Pancreas (tissue), 10 donors: ENCODE results near the gene UBE2J2. TPM values are rescaled to one million over a fixed set of nuclear protein-coding genes. Genes with fewer than 3 reads are reported as not detected.
A peak's percentile ranks its signal among the peaks of the same experiment; 100 is the strongest.

Experiments
- ATAC-seq, 4 donors: fragments of 200-7000 bp; cut with Tn5 transposase; one replicate each; pipeline versions ENCODE4 v1.8.0 to v1.9.1; 2020; ENCODE audit warnings: mild to moderate bottlenecking in 4 of 4, moderate library complexity in 4 of 4
- DNase-seq, 6 donors: peaks; one replicate each; pipeline ENCODE4 v3.0.0-alpha.2; 2020
- FAIRE-seq: peaks from 2 replicates; lab custom pipeline; 2012; peaks lifted over from hg19 to GRCh38; lab: Jason Lieb, UNC
- H3K27ac ChIP-seq, 4 donors: fragments of 200-600 bp; sonication (generic); 1 replicate in 3 of 4; 2 replicates in 1 of 4; pipeline versions ENCODE4 v1.5.0 to v1.8.0; 2020
- H3K27me3 ChIP-seq, 4 donors: fragments of 200-600 bp; one replicate each; pipeline ENCODE4 v1.8.0; 2021
- H3K36me3 ChIP-seq, 3 donors: fragments of 200-600 bp; sonication (generic) in 1 of 3; one replicate each; pipeline versions ENCODE4 v1.5.0 to v1.8.0; 2020 to 2021
- H3K4me1 ChIP-seq, 3 donors: fragments of 200-600 bp; one replicate each; pipeline ENCODE4 v1.8.0; 2021
- H3K4me3 ChIP-seq, 4 donors: fragments of 200-600 bp; sonication (generic) in 2 of 4; one replicate each; pipeline versions ENCODE4 v1.5.0 to v1.8.0; 2020 to 2021
- H3K9me3 ChIP-seq, 4 donors: fragments of 200-600 bp; one replicate each; pipeline ENCODE4 v1.8.0; 2021
- WGBS, 2 donors: extraction: QIAGEN DNeasy Blood & Tissue Kit; methylation state at CpG; one replicate each; pipeline ENCODE4 v1.1.7; 2013; 5-methylcytosine and 5-hydroxymethylcytosine counted together
- intact Hi-C, 3 donors: fragments of 100-400 bp; cut with DNase I; formaldehyde crosslinking; loops; one replicate each; pipeline versions ENCODE4 v1.11.1 to v1.14.2; 2022
- polyA plus RNA-seq, 2 donors: library from polyadenylated mRNA; stranded (reverse); fragments of 200-250 nt; gene quantifications; one replicate each; pipeline ENCODE4 v1.2.3, GENCODE V29; 2013
- total RNA-seq, 6 donors: library from RNA; stranded (reverse); fragmentation: NEBNext Ultra II Directional in 4 of 6; extraction: Animal tissue kit (Norgen Biotek cat#: 25700) in 4 of 6; gene quantifications; one replicate each; pipeline versions ENCODE4 v1.2.1 to v1.2.4, GENCODE V29; 2021 to 2023
- TF ChIP-seq, protein P1 (sequence below), 4 donors: fragments of 200-600 bp; sonication (generic) in 3 of 4; IDR thresholded peaks; one replicate each; pipeline versions ENCODE4 v1.5.0 to v1.8.0; 2021; ENCODE audit warnings: antibody characterized with exemption in 4 of 4
- donor health status: healthy with polysubstance abuse.
- donor health status: DM: no; HTN: no; CAD: no; lungs with moderate emphysema.
- donor health status: DM: no; HTN: no; CAD: no.
- donor health status: control.
- donor health status: control.
- donor health status: Bipolar disorder and iron deficiency.
- donor health status: DM: yes; HTN: yes; CAD: no.
- donor health status: DM: no; HTN: no; CAD: no.
- donor health status: DM: no; HTN: no; CAD: no.
- donor health status: DM: yes; HTN: yes; CAD: no.

The UBE2J2 gene
- total and polyA plus RNA-seq, 8 donors = 20.8 to 44.5 (median 22.7) TPM

DNA sequence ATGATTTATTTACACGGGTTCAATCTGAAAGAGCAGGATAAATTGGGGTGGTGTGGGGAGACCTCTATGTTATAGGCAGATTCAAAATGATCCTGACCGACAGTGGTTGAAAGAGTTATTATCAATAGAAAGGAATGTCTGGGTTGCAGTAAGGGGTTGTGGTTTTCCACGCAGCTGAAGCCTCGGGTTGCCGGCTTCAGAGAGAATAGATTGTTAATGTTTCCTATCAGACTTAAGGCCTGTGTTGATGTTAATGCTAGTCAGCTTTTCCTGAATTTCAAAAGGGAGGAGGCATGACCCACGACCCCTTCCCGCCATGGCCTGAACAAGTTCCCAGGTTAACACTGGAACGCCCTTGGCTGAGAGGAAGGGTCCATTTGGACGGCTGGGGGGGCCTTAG, 2.2 kb upstream of the UBE2J2 start:
- no peaks in the 10 kb centered on the region for H3K36me3 ChIP-seq
- H3K27ac ChIP-seq = no peak overlapping the region
- DNase-seq = no peak
- H3K9me3 ChIP-seq = no peaks in the 10 kb centered on the region
- peaks cover 7 to 21% (median 12%) of the 10 kb centered on the region in 3 donors for H3K4me1 ChIP-seq
- WGBS, 2 donors = 78 to 83% methylated on average over 9 of the region's 9 CpGs
- intact Hi-C loops = no loop called here
- H3K27me3 ChIP-seq = no peaks in the 10 kb centered on the region
- no peak overlapping the region for H3K4me3 ChIP-seq
- FAIRE-seq = no peak
- no peak for ATAC-seq
- TF ChIP-seq, protein P1, sequence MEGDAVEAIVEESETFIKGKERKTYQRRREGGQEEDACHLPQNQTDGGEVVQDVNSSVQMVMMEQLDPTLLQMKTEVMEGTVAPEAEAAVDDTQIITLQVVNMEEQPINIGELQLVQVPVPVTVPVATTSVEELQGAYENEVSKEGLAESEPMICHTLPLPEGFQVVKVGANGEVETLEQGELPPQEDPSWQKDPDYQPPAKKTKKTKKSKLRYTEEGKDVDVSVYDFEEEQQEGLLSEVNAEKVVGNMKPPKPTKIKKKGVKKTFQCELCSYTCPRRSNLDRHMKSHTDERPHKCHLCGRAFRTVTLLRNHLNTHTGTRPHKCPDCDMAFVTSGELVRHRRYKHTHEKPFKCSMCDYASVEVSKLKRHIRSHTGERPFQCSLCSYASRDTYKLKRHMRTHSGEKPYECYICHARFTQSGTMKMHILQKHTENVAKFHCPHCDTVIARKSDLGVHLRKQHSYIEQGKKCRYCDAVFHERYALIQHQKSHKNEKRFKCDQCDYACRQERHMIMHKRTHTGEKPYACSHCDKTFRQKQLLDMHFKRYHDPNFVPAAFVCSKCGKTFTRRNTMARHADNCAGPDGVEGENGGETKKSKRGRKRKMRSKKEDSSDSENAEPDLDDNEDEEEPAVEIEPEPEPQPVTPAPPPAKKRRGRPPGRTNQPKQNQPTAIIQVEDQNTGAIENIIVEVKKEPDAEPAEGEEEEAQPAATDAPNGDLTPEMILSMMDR (IDR thresholded peaks at IDR 0.05) = no peak

DNA sequence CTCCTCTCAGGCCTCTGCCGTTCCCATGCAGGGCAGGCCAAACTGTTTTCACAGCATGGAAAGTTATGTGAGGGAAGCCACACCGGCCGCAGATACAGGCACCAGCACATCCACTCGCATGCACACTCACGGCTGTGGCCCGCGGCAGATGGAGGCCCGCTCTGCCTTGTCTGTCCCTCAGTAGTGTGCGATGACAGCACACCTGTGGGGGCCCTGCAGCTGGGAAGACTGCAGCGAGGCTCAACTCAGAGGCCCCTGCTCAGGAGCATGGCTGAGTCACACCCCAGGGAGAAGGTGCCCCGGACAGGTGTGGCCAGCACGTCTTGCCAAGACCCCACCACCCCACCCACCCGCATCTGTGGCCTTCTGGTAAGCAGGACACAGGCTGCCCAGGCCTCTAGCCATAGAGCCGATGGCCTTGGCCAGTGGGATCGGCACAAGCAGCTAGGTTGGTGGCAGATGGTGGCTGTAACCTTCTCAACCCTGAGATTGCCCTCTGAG, 1.3 kb upstream of the UBE2J2 start:
- intact Hi-C loops = no loop called here
- Histone ChIP-seq H3K9me3 (no peaks in the 10 kb centered on the region), H3K27ac (no peak overlapping the region), H3K36me3 (no peaks in the 10 kb centered on the region), H3K4me1 (peaks cover 10 to 21% (median 14%) of the 10 kb centered on the region in 3 donors), H3K27me3 (no peaks in the 10 kb centered on the region), H3K4me3 (no peak overlapping the region)
- DNase-seq (peak in 1 of 6 donors; percentile 76), ATAC-seq (no peak), FAIRE-seq (no peak)
- TF ChIP-seq, protein P1 (IDR thresholded peaks at IDR 0.05) = no peak
- 86 to 87% methylated on average over 15 of the region's 15 CpGs for WGBS, 2 donors

DNA sequence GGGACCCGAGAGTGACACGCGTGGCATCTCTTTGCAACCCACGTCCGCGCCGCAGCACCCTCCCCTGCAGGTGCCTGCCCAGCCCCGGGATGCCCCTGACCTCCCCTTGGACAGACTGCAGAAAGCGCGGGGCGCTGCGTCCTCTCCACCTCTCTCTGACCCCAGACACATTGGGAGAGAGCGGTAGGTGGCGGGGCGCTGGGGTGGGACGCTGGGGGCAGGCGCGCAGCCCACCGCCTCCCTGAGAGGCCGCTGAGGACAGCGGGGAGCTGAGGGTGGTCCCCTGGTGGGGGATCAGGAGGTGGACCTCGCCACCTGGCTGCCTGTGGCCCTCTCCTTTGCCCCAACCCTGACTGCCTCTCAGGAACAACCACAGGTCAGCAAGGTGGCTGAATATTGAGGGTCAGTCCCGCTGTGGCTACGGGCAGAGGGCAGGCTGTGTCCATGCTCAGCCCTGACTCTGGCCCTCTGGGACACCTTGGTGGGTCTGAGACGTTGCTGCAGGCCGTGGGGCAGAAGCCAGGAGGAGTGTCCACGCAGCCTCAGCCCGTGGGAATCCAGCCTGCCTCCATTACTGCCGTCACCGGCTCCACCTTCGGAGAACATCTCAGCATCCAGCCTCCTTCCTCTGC, 761 bp upstream of the UBE2J2 start:
- DNase-seq = peak in 1 of 6 donors; percentile 84
- no peaks in the 10 kb centered on the region for H3K27me3 ChIP-seq
- intact Hi-C loops = no loop called here
- peak in 1 of 4 donors; percentile 4 for ATAC-seq
- no peaks in the 10 kb centered on the region for H3K9me3 ChIP-seq
- TF ChIP-seq, protein P1 (IDR thresholded peaks at IDR 0.05) = no peak
- H3K4me1 ChIP-seq = peaks cover 10 to 21% (median 14%) of the 10 kb centered on the region in 3 donors
- peak overlapping the region; percentile 95 to 98 (median 96) for H3K4me3 ChIP-seq
- peak overlapping the region in 3 of 4 donors; percentile 35 to 61 (median 37) for H3K27ac ChIP-seq
- 21 to 22% methylated on average over 31 of the region's 31 CpGs for WGBS, 2 donors
- FAIRE-seq = no peak
- H3K36me3 ChIP-seq = no peaks in the 10 kb centered on the region

DNA sequence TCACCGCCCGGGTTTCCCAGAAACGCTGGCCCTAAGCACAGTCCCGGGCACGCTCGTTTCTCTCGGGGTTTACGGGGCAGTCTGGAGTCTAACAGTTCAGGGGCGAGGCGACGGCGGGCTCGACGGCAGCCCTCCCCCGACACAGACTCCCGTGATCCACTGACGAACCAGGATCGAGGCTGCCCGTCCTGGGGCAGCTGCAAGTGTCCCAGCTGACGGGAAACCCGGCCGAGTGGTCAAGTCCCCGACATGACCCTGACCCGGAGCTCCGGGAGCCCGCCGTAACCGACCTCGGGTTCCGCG, 494 bp downstream of the UBE2J2 start:
- H3K27me3 ChIP-seq = no peaks in the 10 kb centered on the region
- ATAC-seq (no peak), FAIRE-seq (no peak), DNase-seq (peak in 3 of 6 donors; percentile 14 to 80 (median 63))
- H3K4me1 ChIP-seq = peaks cover 10 to 21% (median 14%) of the 10 kb centered on the region in 3 donors
- intact Hi-C loops = no loop called here
- WGBS, 2 donors = 0 to 1% methylated on average over 31 of the region's 31 CpGs
- H3K9me3 ChIP-seq = no peaks in the 10 kb centered on the region
- peak overlapping the region; percentile 95 to 98 (median 96) for H3K4me3 ChIP-seq
- H3K36me3 ChIP-seq = no peaks in the 10 kb centered on the region
- TF ChIP-seq, protein P1 (IDR thresholded peaks at IDR 0.05) = no peak
- H3K27ac ChIP-seq = peak overlapping the region; percentile 35 to 61 (median 54)
